Muscle of arm (tissue), 12 donors: Measurements from ENCODE around the gene PEX10. TPM values are rescaled to one million over a fixed set of nuclear protein-coding genes. Genes with fewer than 3 reads are reported as not detected.
"Not testable (repeated sequence)": the region's sequence is repeated elsewhere in the genome, so short reads cannot be mapped to it uniquely, and the experiment has no call there.

Experiments
- DNase-seq: peaks from one replicate; pipeline ENCODE4 v3.0.0-alpha.2; 2013
- polyA plus RNA-seq, 12 donors: library from polyadenylated mRNA; unstranded; fragments of 120-200 nt; gene quantifications; one replicate each; pipeline ENCODE4 v1.2.1, GENCODE V29; 2013; ENCODE audit not compliant: insufficient read length in 12 of 12

The PEX10 gene
- polyA plus RNA-seq, 12 donors = 13.1 to 28.0 (median 16.6) TPM; not detected in 1

- no peak for DNase-seq
Observed at GRCh38 chr1:2445162-2445822, 32.9 kb upstream of the PEX10 start.

- no peak for DNase-seq
Observed at GRCh38 chr1:2444138-2444591, 31.8 kb upstream of the PEX10 start.

DNA sequence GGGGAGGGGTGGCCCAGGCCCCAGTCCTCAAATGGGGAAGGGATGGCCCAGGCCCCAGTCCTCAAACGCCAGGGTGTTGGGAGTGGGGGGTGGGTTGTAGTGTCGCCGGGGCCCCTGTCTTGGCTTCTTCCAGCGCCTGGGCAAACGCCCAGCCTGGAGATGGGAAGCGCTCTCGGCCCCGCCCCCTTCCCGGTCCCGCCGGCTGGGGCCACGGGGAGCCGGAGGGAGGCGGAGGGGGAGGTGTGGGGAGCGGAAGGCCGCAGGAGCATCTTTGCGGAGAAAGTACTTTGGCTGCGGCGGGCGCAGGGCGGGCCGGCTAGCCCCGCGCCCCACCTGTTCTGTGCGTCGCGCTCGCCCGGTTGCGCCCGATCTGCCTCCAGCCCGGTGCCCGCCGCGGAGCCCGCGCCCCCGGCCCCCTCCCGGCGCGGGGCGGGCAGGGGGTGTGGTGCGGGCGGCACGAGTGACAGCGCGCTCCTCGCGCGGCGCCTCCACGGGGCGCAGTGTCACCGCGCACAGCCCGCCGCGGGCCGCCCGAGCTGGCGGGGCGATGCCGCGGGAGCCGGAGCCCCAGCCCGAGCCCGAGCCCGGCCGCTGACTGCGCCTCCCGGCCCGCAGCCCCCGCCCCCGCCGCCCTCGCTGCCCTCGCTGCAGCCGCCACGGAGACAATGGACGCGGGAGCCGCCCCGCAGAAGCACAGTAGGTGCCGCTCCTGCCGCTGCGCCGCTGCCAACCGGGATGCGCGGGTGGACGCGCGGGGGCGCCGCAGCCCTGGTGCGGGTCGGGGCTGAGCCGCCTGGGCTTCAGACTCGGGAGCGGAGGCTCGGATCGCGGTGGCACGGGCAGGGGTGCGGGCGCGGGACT, 31.1 kb upstream of the PEX10 start:
- DNase-seq = no peak

DNA sequence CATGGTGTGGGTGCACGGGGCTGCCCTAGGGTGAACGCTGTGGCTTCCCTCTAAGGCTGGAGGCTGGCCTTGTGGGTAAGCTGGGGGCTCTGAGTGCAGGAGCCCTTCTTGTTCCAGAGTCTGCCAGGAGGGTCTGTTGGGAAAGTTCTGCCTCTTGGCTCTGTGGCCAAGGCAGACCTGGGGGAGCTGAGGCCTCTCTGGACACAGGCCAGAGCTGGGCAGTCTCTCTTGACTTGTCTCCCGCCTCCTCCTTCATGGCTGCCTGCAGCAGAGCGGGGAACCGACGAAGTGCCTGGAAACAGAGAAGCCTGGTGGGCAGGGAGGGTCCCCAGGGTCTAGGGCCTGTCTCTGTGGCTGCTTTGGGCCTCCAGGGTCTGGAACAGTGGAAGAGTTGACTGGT, 30.3 kb upstream of the PEX10 start:
- DNase-seq = no peak

- DNase-seq = no peak
Observed at GRCh38 chr1:2441746-2442145, 29.4 kb upstream of the PEX10 start.

- DNase-seq = not testable (repeated sequence)
Observed at GRCh38 chr1:2440346-2440745, 28.0 kb upstream of the PEX10 start.

- DNase-seq = no peak
Observed at GRCh38 chr1:2439369-2439768, 27.0 kb upstream of the PEX10 start.

DNA sequence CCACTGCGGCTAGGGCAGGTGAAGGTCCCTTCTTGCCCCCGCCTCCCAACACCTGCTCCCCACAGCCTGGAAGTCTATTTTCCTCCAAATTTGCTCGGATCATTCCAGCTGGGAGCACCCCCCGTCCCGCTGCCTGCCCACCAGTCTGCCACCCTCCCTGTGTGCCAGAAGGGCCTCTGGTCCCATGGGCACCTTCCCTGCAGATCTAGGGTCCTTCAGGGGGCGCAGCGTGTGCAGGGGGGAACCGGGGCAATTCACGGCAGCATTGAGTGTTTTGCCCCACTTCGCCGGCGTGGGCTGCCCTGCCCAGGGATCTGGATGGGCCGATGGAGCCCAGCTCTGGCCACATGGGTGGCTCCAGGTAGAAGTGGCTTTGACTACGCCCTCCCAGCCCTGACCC, 26.3 kb upstream of the PEX10 start:
- DNase-seq = no peak

GRCh38 chr1:2438038-2438437, 25.7 kb upstream of the PEX10 start:
- no peak for DNase-seq

- DNase-seq = no peak
Observed at GRCh38 chr1:2437617-2438016, 25.3 kb upstream of the PEX10 start.

- DNase-seq = no peak
Observed at GRCh38 chr1:2436876-2437275, 24.5 kb upstream of the PEX10 start.

GRCh38 chr1:2435746-2436355, 23.5 kb upstream of the PEX10 start:
- DNase-seq = no peak

GRCh38 chr1:2435091-2435490, 22.7 kb upstream of the PEX10 start:
- no peak for DNase-seq

- no peak for DNase-seq
Observed at GRCh38 chr1:2433936-2434655, 21.7 kb upstream of the PEX10 start.

GRCh38 chr1:2433196-2433595, 20.8 kb upstream of the PEX10 start:
- DNase-seq = no peak

DNA sequence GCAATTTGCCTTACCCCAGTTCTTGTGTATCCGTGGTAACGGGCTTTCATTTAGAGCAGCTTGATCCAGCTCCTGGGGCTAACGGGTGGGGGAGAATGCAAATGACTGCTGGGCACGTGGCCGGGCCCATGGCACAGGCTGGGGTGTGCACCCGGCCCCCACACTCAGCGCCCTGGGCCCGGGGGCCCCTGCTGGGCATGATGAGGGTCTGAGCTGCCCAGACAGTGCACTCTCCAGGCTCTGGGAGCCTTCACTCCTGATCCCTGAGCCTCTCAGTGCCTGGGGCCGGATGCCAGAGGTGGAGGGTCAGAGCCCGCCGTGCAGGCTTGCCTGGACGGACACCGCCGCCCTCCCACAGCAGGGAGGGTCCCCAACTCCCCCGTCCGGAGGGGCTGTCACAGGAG, 20.1 kb upstream of the PEX10 start:
- no peak for DNase-seq

DNA sequence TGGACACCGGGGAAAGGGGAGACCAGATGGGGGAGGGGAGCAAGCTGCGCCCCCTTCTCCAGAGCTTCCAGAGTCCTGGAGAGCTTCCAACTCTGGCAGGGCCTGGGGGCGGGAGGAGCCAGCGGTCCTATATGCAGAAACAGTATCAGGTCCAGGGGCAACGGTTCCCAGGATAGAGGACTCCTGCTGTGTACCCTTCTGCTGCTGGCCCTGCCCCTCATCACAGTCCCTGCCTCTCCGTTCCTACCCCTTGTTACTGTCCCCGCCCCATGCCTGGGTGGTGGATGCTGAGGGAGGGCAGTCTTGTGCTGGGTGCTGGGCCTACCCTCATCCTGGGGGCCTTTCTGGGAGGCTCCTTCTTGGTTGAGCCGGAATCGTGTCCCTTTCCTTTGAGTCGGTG, 19.2 kb upstream of the PEX10 start:
- no peak for DNase-seq

DNA sequence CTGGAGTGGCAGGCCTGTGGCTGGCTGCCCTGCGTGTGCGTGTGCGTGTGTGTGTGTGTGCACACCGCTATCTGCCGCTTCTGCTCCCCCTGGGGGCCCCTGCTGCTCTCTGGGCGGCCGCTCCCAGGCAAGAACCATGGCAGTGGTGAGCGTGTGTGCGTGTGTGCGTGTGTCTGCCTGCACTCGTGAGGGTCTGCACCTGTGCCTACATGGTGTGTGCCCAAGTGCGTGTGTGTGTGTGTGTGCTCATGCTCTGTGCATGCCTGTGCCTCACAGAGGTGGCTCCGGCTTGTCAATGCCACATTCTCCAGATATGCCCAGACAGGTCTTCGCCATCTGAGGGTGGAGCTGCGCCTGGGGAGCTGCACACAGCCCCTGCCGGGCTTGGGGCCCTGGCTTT, 18.7 kb upstream of the PEX10 start:
- no peak for DNase-seq

GRCh38 chr1:2430592-2430973, 18.2 kb upstream of the PEX10 start:
- no peak for DNase-seq

- DNase-seq = no peak
Observed at GRCh38 chr1:2429780-2430591, 17.6 kb upstream of the PEX10 start.

GRCh38 chr1:2428490-2428889, 16.1 kb upstream of the PEX10 start:
- DNase-seq = no peak
